HG03460 (cell line): ENCODE results near the gene TIMM10.
A peak's percentile ranks its signal among the peaks of the same experiment; 100 is the strongest.
"Not testable (repeated sequence)": the region's sequence is repeated elsewhere in the genome, so short reads cannot be mapped to it uniquely, and the experiment has no call there.

Source experiments
- ATAC-seq: cut with Tn5 transposase; IDR thresholded peaks from one replicate; pipeline ENCODE4 v1.9.1; 2021; ENCODE audit not compliant: unreplicated experiment

TIMM10 gene

DNA sequence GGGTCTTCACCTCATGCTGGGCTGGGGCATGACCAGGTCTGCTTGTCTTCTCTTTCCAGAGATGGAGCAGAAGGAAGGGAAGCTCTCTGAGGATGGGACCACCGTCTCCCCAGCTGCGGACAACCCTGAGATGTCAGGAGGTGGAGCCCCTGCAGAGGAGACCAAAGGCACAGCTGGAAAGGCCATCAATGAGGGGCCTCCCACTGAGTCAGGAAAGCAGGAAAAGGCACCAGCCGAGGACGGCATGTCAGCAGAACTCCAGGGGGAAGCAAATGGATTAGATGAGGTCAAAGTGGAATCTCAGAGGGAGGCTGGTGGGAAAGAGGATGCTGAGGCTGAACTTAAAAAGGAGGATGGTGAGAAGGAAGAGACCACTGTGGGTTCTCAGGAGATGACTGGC, 12.0 kb upstream of the TIMM10 start:
- ATAC-seq: no peak

- no peak for ATAC-seq
These were observed 10.6 kb upstream of the TIMM10 start for GRCh38 chr11:57541169-57541568.

- ATAC-seq: no peak
These were observed 8.8 kb upstream of the TIMM10 start for GRCh38 chr11:57539342-57539741.

DNA sequence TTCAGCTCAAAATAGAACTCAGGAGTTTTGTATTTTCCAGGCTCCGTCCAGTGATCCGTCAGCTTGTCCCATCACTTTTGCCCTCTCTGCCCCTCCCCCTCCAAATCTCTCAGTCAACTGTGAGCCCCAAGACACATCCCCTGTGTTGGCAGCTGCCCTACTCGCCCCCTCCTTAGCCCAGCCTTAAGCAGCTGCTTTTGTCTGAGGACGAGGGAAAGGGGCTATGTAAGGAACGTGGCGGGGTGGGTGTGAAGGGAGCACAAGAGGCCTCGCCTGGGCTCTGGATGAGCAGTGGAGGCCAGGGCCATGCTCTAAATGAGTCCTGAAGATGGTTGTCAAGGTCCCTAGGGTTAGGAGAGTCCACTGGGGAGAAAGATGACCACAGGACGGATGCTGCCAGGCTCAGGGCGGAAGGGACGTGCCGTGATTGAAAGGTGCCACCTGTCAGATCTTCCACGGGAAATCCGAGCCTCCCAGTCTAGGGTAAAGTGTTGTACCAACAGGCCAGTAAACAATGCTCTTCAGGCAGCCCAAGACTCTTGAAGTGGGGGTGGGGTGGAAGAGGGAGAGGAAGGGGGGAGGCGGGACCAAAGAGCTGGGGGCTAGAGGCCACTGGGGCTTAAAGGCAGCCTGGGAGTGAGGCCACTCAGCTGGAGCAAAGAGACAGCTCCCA, 6.5 kb upstream of the TIMM10 start, which contains the start of gene SMTNL1:
Gene SMTNL1, plus strand, starts transcription at position 649 of the 673 bp plus-strand sequence. CDS start 5,048 bp downstream, outside the sequence.
- no peak for ATAC-seq

DNA sequence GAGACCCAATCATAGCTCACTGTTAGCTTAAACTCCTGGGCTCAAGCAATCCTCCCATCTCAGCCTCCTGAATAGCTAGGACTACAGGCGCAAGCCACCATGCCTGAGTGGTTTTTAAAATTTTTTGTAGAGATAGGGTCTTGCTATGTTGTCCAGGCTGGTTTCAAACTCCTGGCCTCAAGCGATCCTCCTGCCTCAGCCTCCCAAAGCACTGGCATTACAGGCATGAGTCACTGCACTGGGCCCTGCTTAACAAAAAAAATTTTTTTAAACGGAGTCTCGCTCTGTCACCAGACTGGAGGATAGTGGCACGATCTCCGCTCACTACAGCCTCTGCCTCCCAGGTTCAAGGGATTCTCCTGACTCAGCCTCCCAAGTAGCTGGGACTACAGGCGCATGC, 3.9 kb upstream of the TIMM10 start:
- ATAC-seq: not testable (repeated sequence)

- no peak for ATAC-seq
These were observed 349 bp downstream of the TIMM10 start for GRCh38 chr11:57530215-57530595.

GRCh38 chr11:57529012-57529411, 1.5 kb downstream of the TIMM10 start:
- ATAC-seq: no peak

DNA sequence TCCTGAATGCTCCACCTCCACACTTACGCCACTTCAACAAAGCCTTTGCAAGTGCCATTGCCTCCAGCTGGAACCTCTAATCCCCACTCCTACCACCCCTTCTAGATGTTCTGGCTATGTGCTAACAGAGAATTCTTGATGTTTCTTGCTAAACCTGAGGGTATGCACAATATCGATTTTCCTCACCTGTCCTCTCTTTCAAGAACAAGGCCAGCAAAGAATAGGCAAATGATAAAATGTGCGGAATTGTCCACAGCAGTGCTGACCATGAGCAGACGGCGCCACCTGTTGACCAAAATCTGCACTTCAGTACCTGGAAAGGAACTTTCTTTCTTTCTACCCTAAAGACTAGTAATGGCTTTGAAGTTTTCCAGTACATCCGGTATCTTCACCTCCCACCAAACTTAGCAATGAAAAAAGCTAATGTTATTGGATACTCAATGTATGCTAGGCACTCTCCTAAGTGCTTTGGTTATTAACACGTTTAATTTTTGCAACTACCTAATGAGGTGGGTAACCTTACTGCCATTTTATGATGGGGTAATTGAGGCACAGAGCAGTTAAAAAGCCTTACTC, 3.4 kb downstream of the TIMM10 start:
- ATAC-seq: no peak

- ATAC-seq: no peak
These were observed 7.1 kb downstream of the TIMM10 start for GRCh38 chr11:57523419-57523818.

GRCh38 chr11:57521116-57521515, 9.4 kb downstream of the TIMM10 start:
- no peak for ATAC-seq

DNA sequence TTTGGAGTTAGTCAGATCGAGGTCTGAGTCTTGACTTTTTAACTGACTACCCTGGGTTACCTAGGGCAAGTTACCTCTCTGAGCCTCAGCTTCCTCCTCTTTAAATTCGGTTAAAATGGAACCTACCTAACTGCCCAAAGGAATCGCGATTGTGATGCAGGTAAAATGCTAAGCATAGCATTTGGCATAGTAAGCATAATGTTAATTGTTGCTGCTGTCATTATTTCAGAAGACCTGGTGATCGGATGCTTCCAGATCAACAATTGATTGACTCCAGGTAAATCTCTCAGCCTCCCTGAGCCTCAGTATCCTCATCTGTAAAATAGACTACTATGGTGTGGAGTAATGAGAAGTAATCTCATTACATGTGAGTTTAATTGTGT, 14.5 kb downstream of the TIMM10 start:
- no peak for ATAC-seq

GRCh38 chr11:57515332-57516060, 15.1 kb downstream of the TIMM10 start, which contains the start of gene SLC43A1:
Gene SLC43A1 (minus strand): TSS chr11:57515702. CDS start chr11:57514111, 1,591 bp downstream.
- peak; percentile 46 for ATAC-seq

DNA sequence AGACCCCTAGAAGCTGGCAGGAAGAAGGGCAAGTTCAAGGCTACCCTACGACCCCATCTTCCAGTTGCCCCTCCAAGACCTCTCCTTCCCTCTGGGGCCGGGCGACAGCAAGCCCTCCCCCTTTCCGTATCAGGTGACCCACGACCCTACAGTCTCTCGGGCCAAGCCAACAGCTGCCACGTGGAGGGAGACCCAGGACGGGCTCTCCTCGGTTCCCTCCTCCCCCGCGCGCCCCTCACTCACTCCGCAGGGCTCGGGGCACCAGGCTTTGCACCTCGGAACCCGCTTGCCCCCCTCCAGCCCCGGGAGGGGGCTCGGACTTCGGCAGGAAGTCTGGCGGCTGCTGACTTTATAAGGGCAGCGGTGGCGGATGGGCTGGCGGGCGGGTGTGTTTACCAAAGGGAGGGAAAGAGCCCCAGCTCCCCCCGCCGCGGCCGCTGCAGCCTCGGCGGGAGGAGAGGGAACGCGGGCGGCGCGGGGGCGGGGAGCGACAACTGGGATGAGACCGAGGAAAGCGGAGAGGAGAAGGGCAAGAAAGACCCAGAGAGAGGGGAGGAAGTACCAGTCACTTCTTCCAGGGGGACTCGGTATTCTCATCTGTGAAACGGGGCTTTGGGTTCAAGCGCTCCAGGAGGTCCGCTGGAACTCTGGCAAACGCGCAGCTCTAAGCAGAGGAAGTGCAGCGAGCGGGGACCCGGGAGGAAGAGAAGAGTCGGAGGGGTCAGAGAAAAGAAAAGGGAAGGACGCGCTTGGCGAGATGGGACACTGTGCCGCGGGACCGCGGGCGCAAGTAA, 15.8 kb downstream of the TIMM10 start:
- peak; percentile 44 for ATAC-seq

GRCh38 chr11:57513911-57514537, 16.5 kb downstream of the TIMM10 start:
- peak; percentile 36 for ATAC-seq

- ATAC-seq: no peak
These were observed 17.1 kb downstream of the TIMM10 start for GRCh38 chr11:57513452-57513795.

GRCh38 chr11:57512646-57513451, 17.7 kb downstream of the TIMM10 start:
- no peak for ATAC-seq

- ATAC-seq: no peak
These were observed 18.7 kb downstream of the TIMM10 start for GRCh38 chr11:57511741-57512430.

- ATAC-seq: no peak
These were observed 22.0 kb downstream of the TIMM10 start for GRCh38 chr11:57508341-57509170.

GRCh38 chr11:57506522-57506921, 24.0 kb downstream of the TIMM10 start:
- ATAC-seq: no peak
